ELR (cell line): Measurements from ENCODE around the gene ZNF155.
"Not testable (repeated sequence)": the region's sequence is repeated elsewhere in the genome, so short reads cannot be mapped to it uniquely, and the experiment has no call there.

Source experiments
- DNase-seq: peaks from one replicate; pipeline ENCODE4 v3.0.0-alpha.2; 2015; ENCODE audit warnings: low read depth

The ZNF155 gene

DNA sequence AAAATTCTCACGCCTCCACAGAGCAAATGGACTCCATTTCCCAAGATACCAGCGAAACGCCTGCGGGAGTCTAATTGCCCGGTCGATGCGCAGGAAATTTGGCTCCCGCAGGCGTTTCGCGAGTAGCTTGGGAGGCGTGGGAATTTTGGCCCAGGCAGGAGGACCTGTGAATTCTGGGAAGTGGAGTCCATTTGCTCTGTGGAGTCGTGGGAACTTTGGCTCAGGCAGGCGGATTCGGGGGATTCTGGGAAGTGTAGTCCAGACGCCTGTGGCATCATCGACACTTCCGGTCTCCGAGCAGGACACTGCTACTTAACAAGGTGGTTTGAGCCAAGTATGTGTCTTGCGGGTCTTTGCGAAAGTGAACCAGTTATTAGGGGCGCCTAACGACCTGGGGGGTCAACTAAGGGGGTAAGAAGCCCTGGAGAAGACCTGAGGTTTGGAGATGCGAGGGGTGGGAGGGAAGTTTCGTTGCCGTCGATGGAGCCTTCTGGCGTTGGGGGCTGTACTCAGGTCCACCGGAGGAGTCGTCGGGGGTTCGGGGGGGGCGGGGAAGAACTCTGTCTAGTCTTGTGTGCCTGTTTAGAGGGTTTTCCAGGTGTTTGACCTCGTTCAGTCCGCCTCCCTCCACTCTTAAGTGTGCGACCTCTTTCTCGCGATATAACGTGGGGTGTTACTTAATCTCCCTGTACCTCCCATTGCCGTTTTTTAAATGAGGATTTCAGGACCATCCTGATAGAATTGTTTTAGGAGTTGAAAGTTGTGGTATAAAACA, at the start of gene ZNF155:
Gene ZNF155 (plus strand): TSS at position 277 of the 775 bp plus-strand sequence. CDS start 4,356 bp downstream, outside the sequence.
- peak; percentile 97 for DNase-seq

DNA sequence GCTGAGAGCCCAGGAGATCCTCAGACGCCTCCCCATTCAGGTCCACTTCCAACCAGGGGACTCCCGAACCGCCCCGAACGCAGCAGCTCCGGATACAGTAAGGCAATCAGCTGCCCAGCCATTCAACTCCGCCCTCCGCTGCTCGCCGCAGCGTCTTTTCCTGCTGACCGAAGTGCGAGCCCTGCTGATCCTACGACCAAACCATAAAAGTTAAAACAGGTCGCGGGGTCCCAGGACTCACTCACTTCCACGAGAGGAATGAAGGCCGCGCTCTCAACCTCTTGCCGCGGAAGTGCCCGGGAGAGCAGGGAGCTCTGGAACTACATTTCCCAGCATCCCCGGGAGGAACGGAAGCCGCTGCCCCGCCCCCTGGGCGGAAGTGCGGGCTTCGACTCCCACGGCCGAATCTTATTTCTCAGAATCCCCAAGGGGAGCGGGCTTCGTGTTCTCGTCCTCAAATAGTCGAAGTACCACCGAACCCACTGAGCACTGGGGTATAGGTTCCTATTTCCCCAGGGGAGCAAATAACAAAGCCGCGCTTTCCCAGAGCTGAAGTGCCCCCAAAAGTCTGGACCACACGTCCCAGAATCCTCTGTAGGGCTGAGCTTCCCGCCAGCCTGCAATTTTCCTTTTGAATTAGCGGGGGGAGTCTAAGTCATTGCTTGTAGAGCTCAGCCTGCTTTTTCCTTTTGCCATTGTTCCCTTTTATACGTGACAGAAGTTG, 48.8 kb upstream of the ZNF155 start, which contains the start of gene ZNF45:
Gene ZNF45 (minus strand): TSS at position 298 of the 724 bp plus-strand sequence. CDS start 13,097 bp downstream, outside the sequence.
- DNase-seq: peak; percentile 93

DNA sequence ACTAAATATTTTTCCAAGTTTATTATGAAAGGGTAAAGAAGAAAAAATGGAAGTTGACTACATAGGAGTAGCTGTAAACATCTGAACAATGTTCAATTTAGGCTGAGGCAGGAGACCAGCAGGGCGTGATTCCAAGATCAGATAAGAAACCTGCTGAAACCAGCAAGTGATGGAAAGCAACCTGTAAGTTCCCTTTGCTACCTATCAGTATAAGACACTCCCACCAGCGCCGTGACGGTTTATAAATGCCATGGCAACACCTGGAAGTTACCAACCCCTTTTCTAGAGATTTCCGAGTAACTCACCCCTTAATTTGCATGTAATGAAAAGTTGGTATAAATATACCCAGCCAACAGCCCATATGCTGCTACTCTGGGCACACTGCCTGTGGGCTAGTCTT, 47.8 kb upstream of the ZNF155 start:
- no peak for DNase-seq

DNA sequence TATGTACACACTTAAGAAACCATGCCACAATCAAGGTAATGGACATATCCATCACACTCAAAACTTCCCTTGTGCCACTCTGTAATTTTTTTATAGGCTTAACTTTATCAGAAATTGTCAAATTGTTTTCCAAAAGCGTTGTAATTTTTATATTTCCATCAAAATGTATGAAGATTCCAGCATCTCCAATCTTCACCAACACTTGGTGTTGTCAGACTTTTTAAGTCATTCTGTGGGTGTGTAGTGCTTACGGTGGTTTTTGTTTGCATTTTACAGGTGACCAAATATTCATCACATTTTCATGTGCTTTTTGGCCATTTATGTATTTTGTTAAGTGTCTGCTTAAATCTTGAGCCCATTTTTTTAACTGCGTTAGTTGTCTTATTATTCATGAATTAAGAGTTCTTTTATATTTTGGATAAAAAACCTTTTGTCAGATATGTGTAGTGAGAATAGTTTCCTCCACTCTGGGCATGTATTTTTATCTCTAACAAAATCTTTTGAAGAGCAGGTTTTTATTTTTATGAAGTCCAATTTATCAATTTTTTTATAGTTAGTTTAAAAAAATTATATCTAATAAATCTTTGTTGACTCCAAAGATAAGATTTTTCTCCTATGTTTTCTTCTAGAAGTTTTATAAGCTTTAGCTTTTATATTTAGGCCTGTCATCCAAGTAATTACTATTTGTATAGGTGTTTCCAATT, 44.3 kb upstream of the ZNF155 start:
- no peak for DNase-seq

DNA sequence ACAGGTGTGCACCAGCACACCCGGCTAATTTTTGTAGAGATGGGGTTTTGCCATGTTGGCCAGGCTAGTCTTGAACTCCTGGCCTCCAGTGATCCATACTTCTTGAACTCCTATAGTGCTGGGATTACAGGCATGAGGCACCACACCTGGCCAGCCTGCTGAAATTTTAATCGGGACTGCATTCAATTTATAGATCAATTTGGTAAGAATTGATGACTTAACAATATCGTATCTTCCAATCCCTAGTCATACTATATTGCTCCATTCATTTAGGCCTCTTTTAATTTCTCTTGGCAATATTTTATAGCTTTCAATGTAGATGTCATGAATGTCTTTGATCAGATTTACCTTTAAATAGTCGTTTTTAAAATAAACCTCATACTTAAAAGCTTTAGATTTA, 43.3 kb upstream of the ZNF155 start:
- no peak for DNase-seq

DNA sequence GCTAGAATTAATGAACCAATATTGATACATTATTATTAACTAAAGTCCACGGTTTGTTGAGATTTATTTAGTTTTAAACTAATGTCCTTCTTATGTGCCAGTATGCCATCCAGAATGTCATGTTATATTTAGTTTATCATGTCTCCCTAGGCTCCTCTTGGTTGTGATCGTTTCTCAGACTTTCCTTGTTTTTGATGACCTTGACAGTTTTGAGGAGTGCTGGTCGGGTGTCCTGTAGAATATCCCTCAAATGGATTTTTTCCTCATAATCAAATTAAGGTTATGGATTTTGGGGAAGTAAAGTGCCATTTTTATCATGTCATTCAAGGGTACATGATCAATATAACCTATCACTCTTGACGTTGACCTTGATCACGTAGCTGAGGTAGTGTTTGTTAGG, 42.8 kb upstream of the ZNF155 start:
- no peak for DNase-seq

DNA sequence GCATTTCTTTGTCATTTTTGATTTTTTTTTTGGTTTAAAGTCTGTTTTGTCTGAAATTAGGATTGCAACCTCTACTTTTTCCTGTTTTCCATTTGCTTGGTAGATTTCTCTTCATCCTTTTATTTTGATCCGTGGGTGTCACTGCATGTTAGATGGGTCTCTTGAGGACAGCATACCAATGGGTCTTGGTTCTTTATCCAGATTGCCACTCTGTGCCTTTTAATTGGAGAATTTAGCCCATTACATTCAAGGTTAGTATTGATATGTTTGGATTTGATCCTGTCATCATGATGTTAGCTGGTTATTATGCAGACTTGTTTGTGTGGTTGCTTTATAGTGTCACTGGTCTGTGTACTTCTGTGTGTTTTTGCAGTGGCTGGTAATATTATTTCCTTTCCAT, 36.6 kb upstream of the ZNF155 start:
- DNase-seq: not testable (repeated sequence)

DNA sequence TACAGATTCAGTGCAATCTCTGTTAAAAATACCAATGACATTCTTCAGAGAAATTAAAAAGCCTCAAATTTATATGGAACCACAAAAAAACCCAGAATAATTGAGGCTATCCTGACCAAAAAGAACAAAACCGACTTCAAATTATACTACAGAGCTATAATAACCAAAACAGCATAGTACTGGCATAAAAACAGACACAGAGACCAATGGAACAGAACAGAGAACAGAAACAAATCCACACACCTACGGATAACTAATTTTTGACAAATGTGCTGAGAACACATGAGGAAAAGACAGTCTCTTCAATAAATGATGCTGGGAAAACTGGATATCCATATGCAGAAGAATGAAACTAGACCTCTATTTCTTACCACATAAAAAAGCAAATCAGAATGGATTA, 34.2 kb upstream of the ZNF155 start:
- DNase-seq: not testable (repeated sequence)

DNA sequence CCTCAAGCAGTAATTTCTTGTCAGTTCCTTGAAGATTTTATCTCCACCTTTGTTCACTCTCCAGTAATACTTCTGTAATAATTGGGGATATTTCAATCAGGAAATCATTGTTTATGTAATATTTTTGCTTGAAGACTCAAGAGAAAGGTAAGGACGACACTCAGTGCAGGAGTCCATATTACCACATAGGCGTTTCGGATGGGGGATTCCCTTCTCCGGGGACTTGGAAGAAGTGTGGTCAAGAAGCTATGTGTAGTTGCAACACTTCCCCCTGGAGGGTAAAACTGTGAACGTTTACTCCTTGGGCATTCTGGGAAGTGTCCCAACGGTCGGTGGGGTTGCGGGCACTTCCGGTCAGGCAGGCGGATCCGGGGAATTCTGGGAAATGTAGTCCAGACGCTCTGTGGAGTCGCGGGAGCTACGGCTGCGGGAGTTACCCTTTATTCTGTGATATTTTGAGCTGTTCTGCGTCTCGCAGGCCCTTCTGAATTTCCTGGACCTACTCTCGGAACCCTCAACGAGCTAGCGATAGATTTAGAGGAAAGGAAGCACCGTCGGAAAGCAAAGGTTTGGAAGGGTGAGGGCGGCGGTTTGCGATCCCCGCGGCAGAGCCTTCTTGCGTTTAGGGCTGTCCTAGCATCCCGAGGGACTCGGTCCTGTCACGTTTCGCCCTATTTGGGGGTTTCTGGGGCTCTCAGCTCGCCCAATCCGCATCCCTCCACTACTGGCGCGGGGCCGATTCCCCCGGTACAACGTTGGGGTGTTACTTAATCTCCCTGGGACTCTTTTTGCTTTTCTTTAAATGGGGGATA, 32.9 kb upstream of the ZNF155 start, which contains the start of gene ZNF221:
Gene ZNF221 (plus strand): TSS at position 395 of the 812 bp plus-strand sequence. CDS start 11,499 bp downstream, outside the sequence.
- peak; percentile 98 for DNase-seq

DNA sequence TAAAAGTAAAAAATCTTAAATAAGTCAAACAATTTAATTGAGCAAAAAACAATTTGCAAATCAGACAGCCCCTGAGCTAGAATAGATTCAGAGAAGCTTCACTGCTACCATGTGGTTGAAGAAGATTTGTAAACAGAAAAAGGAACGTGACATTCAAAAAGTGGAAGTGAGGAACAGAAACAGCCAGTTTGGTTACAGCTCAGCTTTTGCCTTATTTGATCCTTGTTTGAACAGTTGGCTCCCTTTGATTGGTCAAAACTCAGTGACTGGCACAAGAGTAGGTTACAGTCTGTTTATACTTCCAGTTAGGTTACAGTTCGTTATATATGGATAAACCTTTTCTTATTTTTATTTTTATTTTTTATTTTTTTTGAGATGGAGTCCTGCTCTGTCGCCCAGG, 27.2 kb upstream of the ZNF155 start:
- no peak for DNase-seq

DNA sequence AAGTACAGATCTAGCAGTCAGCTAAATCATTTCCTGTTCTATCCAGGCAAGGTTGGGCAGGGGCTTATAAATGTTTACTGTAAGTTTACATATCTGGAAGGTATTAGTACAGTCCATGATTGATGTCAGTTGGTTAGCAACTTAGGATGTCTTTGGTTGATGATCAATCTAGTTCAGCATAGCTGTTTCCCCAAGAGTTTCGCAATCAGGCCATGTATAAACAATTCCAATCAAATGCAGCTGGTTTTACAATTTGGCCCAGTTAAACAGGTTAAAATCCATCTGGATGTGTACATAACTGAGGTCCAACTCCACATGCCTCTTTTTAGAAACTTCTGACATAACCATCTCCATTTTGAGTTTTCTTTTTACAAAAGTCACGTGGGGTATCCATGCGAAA, 26.1 kb upstream of the ZNF155 start:
- peak; percentile 19 for DNase-seq

DNA sequence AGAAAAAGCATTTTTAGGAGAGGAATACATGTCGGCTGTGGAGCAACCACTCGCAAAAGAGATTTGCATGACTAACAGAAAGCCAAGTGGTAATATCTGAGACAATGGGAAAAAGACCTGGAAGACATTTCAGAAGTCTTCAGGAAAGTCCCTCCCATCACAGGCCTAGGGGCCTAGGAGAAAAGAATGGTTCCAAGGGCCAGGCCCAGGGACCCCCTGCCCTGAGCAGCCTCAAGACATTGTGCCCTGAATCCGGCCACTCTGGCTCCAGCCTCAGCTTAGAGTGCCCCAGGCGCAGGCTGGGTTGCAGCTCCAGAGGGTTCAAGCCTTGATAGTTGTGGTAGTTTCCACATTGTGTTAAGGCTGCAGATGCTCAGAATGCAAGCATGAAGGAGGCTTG, 23.6 kb upstream of the ZNF155 start:
- DNase-seq: no peak

DNA sequence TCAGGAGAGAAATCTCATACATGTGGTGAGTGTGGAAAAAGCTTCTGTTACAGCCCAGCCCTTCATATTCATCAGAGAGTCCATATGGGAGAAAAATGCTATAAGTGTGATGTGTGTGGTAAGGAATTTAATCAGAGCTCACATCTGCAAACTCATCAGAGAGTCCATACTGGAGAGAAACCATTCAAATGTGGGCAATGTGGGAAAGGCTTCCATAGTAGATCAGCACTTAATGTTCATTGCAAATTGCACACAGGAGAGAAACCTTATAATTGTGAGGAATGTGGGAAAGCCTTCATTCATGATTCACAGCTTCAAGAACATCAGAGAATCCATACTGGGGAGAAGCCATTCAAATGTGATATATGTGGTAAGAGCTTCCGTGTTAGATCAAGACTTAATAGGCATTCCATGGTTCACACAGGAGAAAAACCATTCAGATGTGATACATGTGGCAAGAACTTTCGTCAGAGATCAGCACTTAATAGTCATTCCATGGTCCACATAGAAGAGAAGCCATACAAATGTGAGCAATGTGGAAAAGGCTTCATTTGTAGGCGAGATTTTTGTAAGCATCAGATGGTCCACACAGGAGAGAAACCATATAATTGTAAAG, 17.8 kb upstream of the ZNF155 start:
- peak; percentile 8 for DNase-seq

DNA sequence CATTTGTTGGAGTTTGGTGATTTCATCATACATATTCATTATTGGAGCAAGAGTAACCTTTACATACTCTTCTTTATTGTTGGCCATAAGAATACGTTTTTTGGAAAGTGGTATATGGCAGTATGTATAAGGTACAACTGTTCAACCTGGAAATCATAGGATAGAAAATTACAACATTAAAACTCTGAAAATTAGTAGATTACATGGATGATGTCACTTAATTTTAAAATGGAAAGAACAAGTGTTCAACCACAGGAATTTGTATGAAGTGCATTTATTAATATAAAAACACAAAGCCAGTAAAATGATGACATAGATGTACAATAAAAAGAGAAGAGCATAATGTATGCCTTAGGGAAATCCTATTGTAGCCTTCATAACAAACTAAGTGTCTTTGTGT, 7.3 kb upstream of the ZNF155 start:
- no peak for DNase-seq

DNA sequence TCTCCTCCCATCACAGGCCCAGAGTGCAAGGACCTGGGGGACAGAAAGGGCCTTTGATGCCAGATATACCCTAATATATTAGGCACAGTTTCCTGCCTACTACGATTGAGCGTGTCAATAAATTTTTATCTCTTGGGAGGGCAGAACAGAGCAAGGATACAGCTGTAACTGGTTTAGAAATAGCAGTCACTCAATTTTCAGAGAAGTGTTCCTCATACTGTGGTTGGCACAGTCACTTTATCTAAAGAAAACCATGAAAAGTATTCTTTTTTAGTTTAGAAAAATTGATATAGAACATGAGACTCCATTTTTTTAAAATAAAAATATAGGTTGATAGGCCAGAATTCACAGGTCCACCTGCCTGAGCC, 460 bp upstream of the ZNF155 start:
- DNase-seq: no peak

DNA sequence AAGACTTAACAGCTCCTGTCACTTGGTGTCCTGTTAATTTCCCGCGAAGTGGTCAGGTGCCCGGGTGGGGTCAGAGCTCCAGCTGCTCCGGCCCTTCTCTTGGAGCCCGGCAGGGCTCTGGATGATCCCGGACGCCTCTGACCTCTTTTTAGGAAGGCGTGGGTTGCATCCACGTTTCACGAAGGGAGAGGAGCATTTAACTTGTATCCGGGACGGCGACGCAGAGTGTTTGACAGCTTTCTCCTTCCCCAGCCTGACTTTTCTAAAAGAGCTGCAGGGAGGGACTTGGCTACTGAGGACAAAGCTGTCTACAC, 656 bp downstream of the ZNF155 start:
- DNase-seq: no peak

DNA sequence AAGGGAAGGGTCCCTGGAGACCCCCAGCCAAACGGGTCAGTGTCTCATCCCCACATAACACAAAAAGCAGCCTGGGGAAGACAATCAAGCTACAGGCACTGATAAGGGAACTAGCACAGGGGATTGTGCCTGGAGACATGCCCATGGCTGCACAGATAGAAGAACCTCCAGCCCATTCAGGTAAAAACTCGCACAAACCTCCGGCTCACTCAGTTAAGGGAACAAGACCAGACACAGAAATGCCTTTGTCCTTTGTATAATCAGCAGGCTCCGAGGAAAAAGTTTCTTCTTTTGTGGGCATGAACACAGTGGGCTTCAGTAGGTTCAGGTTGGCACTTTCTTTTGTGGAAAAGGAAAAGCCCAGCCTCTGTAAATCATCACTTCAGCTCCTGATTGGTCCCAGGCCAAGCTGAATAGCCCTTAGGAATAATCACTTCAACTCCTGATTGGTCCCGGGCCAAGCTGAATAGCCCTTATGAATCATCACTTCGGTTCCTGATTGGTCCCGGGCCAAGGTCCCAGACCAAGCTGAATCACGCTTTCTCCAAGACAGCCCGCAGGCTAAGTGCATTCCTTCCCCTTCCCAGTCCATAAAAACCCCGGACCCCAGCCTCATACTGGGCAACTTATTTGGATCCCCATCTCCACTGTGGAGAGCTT, 13.8 kb downstream of the ZNF155 start:
- DNase-seq: peak; percentile 30

DNA sequence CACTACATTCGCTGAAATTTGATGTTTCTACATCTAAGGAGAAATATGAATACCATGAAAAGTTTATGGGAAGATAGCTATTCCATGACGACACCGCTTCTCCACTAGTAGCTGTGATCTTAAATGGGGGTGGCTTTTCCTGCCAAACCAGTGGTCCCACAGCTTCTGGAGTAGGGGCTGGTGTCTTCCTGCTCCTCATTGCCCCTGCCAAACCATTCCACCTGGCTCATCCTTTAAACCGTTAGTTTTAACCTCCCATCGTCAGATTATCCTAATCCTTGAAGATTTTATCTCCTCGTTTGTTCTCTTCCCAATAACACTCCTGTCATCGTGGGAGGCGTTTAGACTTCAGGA, 18.2 kb downstream of the ZNF155 start:
- DNase-seq: no peak

DNA sequence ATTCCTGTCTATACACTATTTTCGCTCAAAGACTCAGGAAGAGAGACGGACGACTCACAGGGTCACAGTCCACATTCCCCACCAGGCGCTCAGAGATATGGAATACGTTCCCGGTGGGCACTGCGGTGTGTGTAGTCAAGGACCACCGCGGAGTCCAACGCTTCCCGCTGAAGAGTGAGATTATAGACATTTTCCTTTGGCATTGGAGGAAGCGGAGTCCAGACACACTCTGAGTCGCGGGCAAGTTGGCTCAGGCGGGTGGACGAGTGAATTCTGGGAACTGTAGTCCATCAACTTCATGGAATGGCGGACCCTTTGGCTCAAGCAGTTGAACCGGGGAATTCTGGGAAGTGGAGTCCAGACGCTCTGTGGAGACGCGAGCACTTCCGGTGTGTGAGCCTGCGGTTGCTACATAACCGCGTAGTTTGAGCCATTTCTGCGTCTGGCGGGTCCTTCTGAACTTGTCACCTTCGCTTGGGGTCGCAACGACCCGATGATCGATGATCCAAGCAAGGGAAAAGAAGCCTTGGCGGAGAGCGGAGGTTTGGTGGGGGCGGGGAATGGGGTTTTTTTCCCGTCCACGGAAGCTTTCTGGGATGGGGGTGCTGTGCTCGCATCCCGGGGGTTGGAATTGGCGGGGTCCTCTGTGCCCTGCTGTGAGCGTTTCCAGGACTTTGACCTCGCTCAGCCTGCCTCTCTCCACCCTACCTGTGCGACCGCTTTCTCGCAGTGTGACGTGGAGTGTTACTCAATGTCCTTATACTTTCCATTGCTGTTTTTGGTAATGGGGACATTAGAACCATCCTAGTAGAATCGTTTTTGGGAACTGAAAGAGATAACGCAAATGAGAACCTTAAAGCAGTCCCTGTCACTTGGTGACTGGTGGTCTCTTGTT, 18.8 kb downstream of the ZNF155 start, which contains the start of gene ZNF230:
Gene ZNF230 (plus strand): TSS at position 392 of the 895 bp plus-strand sequence. CDS start 4,122 bp downstream, outside the sequence.
- peak; percentile 96 for DNase-seq
